Renal cortex interstitium (tissue), 15 donors: ENCODE results near the gene TCAP. TPM values are rescaled to one million over a fixed set of nuclear protein-coding genes. Genes with fewer than 3 reads are reported as not detected.
A peak's percentile ranks its signal among the peaks of the same experiment; 100 is the strongest.

Experiments used
- DNase-seq, 11 donors: peaks; one replicate each; pipeline ENCODE4 v3.0.0-alpha.2; 2013; ENCODE audit warnings: low read depth in 9 of 11, low spot score in 4 of 11; ENCODE audit errors: extremely low read depth in 1 of 11
- long read RNA-seq, 16 experiments: transcript quantifications; one replicate each; lab custom pipeline, GENCODE V29; 2026
- polyA plus RNA-seq, 3 donors: library from polyadenylated mRNA; unstranded; fragments of 120-200 nt; gene quantifications; one replicate each; pipeline ENCODE4 v1.2.1, GENCODE V29; 2013; ENCODE audit not compliant: insufficient read length in 3 of 3

The TCAP gene, protein sequence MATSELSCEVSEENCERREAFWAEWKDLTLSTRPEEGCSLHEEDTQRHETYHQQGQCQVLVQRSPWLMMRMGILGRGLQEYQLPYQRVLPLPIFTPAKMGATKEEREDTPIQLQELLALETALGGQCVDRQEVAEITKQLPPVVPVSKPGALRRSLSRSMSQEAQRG
- polyA plus RNA-seq: 1 to 10 TPM; 1.2 to 2.2 (median 1.6) TPM
- long read RNA-seq, donor 1: 0 reads
- long read RNA-seq, donor 2: 0 reads
- long read RNA-seq, donor 3: 0 reads
- long read RNA-seq, donor 4: 0 reads
- long read RNA-seq, donor 5: 0 reads
- long read RNA-seq, donor 6: 0 reads
- long read RNA-seq, donor 7: 0 reads
- long read RNA-seq, donor 8: 0 reads
- long read RNA-seq, donor 9: 0 reads
- long read RNA-seq, donor 10, partial matches to known transcripts: 0 of 3 reads
- long read RNA-seq, donor 10, other reads (novel, unspliced or antisense): 0 of 3 reads
- long read RNA-seq, donor 11: 0 reads
- long read RNA-seq, donor 12: 0 reads
- long read RNA-seq, donor 13: 0 reads
- long read RNA-seq, donor 14, partial matches to known transcripts: 0 of 1 reads
- long read RNA-seq, donor 14, other reads (novel, unspliced or antisense): 0 of 1 reads
- long read RNA-seq, donor 15: 0 reads
- long read RNA-seq, donor 16, partial matches to known transcripts: 0 of 1 reads
- long read RNA-seq, donor 16, other reads (novel, unspliced or antisense): 0 of 1 reads

DNA sequence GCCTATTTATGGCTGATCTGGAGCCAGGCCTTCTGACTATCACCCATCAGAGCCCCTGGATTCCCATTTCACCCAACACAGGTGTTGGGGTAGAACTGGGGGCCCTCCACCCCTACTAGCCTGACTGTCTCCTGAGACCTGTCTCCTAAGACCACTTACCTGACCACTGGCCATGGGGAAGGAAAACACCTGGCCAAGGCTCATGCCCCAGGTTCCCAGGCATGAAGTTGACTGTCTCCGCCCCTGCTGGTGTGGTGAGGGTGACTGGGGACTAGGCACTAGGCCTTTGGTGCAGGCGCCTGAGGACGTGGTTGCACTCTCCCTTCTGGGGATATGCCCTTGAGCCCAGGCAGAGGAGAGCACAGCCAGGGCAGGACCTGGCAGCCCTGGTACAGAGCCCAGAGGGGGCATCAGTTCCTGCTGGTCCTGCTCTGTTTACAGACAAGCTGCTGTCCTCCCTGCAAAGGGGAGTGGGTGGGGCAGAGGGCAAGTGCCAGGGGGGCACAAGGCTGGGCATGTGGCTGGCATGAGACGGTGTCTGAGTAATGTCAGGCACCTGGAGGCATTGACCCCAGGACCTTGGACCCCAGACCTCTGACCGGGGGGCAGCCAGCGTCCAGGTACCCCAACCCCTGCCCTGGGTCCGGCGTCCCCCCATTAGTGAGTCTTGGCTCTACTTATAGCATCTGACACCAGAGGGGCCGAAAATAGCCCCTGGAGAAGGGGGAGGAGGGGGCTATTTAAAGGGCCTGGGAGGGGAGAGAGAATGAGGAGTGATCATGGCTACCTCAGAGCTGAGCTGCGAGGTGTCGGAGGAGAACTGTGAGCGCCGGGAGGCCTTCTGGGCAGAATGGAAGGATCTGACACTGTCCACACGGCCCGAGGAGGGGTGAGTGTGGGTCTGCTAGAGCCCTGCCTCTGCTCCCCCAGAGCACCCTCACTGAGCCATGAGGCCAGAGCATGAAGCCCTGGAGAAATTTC, at the start of gene TCAP:
Gene TCAP (plus strand): TSS at position 769 of the 981 bp plus-strand sequence. CDS start 11 bp downstream, at position 780.
- DNase-seq: no peak

DNA sequence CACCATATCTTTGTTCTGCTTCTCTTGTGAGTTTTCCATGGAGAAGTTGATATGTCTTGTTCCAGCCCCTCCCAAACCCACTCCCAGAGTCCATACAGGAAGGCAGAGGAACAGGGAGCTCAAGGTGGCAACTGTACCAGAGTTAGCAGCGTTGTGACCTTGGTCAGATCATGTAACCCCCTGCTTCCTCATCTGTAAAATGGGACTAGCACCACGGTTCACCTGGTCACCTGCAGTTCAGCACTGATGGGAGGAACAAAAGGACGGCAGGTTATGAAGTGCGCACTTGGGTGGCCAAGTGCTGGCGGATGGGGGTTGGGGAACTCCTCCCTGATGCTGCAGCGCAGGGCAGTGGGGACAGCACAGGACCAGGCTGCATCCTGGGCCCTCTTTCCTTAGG, 49.7 kb upstream of the TCAP start:
- DNase-seq: no peak

DNA sequence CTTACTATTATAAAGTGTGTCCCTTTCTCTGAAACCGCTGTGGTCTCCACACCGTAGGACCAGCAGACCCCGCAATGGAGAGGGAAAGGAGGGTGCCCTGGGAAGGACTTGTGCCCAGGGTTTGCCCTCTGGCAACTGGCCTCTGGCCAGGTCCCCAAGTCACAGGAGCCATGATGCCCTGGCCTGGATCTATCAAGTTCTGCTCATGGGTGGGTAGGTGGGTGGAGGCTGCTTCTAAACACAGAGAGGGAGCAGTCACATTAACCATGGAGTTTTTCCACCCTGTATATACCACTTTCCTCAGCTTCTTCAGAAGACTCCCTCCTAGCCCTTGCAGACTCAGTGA, 48.1 kb upstream of the TCAP start:
- DNase-seq: no peak

DNA sequence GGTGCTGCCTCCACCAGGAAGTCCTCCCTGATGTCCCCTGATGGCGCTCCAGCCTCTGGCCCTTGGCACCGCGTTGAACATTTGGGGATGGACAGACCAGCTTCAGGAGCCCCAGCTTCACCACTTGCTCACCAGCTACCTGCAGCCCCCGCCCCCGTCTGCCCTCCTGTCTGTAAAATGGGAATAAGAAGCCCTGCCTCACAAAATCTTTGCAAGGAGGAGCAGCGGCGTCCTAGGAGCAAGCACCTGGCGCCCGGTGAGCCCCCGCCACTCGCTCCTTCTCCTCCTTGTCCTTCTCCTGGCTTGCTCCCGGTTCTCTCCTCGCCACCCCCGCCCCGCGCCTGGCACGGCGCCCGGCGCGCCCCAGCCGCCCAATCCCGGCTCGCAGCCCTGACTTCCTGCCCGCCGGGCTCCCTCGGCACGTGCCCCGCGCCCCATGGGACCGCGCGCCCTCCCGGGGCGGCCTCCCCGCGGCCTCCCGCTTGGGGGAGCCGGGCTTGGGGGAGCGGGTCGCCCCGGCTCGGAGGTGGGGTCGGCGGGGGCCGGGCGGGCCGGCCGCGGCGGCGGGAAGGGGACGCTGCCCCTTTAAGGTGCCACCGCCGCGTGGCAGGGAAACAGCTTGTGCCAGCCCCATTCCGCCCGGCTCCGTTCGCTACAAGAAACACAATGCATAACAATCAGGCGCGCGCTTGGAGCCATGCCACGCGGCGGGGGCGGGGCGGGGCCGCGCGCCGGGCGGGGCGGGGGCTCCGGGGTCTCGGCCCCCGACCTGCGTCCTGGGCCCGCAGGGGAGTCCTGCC, 47.5 kb upstream of the TCAP start:
- DNase-seq: no peak

DNA sequence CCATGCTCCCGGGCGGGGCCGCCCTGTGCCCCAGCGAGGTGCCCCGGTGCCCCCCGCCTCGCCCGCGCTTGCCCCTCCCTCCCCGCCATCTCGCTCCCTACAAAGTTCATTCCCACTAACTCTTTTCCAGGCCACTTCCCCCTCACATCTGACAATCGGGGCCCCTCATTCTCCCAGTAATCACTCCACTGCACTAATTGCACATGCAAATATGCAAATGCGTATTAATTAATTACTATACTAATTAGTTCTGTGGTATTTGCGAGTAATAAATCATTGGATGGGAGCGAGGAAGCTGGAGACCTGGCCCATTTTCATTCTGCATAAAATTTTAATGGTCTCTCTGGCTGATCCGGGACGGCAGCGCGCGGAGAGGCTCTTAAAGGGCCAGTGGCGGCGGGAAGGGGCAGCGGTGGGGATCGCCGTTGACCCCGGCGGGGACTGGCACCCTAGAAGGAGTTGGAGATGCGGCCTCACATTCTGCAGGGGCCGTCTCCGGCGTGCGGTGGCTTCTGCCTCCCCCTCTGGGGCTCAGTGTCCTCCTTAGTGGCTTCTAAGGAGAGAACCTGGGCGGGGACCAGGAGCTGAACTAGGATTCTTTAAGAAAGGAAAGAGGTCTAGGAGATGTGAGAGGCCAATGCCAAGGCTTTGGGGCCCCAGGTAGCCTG, 46.8 kb upstream of the TCAP start:
- no peak for DNase-seq

DNA sequence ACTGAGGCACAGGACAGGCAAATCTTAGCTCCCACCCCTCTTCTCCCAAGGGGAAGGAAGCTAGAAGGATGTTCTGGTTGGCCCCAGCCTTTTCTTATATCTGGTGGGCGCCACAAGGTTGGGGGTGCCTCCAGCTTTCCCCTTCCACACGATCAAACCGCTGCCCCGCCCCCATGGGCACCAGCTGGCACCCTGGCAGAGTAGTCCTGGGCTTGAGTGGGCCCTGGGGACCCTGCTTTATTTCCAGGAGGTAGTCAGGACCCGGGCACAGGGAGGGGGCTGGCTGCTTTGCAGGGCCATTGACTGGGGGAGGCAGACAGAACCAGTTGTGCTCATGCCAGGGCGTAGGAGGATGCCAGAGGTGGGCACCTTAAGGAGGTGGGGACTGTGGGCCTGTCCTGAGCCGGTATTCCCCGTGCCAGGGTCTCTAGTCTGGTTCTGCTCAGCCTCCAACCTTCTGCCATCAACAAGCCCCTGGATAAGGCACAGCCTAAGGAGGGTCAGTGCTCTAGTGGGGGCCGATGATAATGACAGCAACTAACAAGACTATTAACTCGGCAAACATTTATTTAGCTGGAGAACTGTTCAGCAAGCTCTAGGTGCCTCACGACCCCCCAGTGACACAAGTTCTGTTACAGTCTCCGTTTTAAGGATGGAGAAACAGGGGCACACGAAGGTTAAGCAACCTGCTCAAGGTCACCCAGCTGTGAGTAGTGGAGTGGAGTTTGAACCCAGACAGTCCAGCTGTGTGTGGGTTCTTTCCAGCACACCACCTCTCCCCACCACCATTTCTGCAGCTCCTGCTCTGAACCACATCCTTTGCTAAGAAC, 46.0 kb upstream of the TCAP start:
- no peak for DNase-seq

DNA sequence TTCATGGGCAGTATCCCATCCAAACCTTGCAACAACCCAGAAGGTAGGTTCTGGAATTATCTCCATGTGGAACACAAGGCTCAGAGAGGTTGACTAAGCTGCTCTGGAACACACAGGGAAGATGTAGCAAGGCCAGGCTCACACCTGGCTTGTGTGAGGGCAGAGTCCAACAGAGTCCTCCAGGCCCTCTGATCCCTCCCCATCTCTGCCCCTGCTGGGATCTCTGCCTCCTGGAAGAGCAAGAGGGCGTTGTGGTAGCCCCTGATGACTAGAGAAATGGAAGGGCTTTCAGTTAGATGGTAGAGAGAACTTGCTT, 45.4 kb upstream of the TCAP start:
- DNase-seq: no peak

DNA sequence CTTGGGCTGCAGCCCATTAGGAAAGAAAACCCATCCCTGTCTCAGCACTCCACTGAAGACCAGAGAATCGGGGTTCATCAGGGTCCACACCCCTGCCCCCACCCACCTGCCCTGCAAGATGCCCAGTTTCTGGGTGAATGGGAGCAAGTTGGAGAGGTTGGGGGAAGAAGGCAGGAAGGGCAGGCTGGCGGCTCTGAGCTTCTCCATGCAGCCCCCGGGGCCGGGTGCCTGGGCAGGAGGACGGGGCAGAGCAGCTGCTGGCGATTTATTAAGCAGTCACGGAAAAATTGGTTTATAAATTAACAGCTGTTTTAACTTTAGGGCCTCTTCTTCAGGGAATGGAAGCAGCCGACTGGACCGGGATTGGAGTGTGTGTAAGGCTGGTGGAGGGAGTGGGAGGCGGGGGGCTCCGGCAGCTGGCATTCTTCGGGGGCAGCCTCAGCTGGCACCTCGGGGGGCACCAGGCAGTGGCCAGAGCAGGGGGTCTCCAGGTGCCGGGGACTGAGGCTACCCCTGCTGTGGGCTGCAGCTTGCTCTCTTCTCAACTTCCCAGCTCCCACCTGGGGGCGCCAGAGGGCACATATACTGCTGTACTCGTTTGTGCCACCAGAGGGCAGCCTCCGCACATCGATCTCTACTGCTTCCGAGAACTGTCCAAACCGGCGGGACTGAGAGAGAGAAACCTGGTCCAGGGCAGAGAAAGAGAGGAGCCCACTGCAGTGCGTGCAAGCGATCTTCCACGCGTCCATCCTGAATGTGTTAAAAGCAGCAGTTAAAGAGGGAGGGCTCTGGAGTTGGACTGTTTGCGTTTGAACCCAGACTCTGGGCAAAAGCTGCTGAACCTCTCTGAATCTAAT, 43.4 kb upstream of the TCAP start:
- peak; percentile 53 to 87 (median 79) for DNase-seq

DNA sequence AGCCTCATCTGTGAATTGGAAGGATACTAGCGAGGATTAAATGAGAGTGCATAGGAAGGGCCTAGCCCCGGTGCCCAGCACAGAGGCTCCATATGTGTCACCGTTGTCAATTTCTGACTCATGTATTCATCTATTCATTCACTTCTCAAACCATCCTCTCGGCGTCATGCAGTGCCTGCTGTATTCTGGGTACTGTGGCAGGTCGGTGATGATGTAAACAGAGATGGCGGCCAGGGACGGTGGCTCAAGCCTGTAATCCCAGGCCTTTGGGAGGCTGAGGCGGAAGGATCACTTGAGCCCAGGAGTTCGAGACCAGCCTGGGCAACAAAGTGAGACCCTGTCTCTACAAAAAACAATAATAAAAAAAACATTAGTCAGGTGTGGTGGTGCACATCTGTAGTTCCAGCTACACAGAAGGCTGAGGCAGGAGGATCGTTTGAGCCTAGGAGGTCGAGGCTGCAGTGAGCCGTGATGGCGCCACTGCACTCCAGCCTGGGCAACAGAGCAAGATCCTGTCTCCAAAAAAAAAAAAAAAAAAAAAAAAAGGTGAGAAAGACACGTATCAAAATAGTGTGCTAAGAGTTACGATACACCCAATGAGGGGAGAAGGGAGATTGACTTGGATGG, 42.7 kb upstream of the TCAP start:
- no peak for DNase-seq

DNA sequence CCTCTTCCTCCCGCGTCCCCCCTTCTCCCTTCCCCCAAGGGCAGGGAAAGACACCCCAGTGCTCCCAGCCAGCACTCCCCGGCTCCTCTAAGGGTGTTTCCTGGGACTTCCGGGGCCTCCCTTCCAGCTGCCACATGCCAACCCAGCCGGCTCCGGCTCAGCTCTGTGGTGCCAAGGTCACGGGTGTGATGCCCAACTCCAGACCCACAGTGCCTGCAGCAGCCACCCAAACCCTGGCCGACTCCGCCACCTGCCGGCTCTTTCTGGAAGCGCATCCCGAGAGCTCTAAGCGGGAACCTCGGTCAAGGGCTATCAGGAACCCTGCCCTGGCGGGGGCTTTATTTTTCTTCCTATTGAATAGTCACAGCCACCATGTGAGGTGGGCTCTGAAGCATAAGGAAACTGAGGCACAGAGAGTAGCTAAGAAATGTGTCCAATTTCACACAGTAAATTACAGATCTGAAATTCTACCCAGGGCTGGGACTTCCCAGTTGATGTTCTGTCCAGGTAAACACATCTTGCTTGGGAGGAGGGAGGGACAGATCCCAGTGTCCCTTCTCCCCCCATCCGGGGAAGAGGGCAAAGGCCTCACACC, 41.7 kb upstream of the TCAP start:
- peak in 2 of 11 donors; percentile 55 to 58 for DNase-seq

DNA sequence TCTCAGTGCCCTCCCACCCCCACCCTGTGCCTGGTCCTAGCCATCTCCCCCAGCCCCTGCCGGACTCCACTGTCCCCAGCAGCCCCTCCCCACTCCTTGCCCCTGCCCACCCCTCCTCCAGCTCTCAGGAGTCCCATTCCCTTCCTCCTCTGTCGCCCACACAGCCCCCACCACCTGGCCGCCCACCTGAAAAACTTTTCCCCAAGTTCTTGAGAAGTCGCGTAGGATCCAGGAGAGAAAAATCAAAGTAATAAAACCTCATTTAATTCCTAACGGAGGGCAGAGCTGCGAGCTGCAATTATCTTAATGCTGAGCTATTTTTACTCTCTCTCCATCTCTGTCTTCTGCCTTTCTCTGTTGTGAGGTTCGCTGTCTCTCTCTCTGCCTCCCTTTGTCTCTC, 40.8 kb upstream of the TCAP start:
- DNase-seq: no peak

DNA sequence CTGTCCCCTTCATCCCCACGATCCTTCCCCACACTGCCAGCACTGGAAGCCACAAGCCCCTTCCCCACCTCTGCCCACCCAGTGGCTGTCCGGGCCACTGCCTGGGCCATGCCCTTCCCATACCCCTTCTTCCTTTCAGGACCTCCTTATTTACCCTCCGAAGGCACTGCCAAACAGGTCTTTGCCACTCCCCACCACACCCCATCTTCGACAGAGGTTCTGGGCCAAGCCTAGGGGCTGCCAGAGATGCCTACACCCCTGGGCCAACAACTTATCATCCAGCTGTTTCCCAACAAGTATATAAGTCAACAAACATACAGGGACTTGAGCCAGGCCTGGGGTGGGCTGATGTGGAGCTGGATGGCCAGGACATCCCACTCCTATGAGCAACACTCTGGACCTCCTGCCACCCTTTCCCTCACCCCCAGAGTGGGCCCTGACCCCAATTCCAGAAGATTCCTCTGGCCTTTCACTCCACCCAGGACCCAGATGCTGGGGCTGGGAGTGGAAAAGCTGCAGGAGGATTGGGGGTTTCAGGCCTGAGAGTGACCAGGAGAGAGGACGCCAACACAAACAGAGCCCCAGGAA, 39.9 kb upstream of the TCAP start:
- DNase-seq: no peak

DNA sequence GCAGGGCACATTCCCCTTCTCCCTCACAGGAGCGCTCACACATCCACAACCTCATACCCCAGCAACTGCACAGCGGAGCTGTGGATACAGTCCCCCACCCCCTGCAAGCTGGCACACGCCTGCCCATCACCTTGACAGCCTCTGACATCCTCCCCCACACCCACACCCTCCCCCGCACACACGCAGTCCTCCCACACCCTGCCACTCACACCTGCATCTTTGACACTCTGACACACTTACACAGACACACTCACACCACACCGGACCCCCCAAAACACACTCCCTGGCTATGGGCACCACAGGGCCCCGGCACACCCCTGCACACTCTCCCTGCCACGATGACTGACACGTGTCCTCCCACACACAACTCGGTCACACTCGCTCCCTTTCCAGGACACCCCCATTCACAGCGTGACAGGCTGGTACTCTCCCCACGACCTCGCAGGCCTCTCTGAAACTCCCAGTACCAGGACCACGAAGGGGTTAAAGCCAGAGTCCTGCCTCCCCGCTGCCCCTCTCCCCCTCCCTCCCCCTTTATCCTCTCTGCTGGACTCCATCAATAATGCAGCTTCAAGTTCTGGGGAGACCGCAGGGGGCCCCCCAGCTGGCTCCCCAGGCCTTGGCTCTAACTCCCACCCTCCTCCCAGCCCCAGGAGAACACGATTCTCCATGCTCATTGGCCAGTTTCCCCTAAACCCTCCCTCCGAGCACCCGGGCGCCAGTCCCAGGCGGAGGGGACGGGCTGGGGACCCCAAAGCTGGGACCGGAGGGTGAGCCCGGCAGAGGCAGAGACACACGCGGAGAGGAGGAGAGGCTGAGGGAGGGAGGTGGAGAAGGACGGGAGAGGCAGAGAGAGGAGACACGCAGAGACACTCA, 38.7 kb upstream of the TCAP start, which contains the start of gene PPP1R1B:
Gene PPP1R1B (plus strand): TSS at position 782 of the 876 bp plus-strand sequence. CDS start 441 bp downstream, outside the sequence.
- DNase-seq: no peak

DNA sequence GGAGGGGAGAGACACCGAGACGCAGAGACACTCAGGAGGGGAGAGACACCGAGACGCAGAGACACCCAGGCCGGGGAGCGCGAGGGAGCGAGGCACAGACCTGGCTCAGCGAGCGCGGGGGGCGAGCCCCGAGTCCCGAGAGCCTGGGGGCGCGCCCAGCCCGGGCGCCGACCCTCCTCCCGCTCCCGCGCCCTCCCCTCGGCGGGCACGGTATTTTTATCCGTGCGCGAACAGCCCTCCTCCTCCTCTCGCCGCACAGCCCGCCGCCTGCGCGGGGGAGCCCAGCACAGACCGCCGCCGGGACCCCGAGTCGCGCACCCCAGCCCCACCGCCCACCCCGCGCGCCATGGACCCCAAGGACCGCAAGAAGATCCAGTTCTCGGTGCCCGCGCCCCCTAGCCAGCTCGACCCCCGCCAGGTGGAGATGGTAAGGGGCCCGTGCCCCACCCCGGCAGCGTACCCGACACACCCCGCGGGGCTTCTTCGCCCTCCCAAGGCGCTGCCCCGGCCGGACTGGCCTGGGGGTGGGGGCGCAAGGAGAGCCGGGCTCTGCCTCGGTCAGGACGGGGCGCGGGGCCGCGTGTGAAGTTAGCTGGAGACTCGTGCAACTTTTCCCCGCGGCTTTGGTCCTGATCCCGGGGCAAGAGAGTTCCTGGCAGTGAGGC, 38.0 kb upstream of the TCAP start:
- DNase-seq: no peak
